AG04449 (cell line): ENCODE measurements around the gene UBE2G1.

Source experiments
- CTCF ChIA-PET: fragments of 350-600 bp; formaldehyde crosslinking; extraction: SDS; loops from one replicate; lab custom pipeline; 2021; ENCODE audit warnings: antibody characterized with exemption; lab: Yijun Ruan, JAX
- POLR2A ChIA-PET: fragments of 400-600, 350-600 bp; formaldehyde crosslinking; extraction: SDS; loops from one replicate; lab custom pipeline; 2020; ENCODE audit warnings: antibody characterized with exemption, inconsistent platforms; lab: Yijun Ruan, JAX
- DNase-seq: peaks from one replicate; pipeline ENCODE4 v3.0.0-alpha.2; 2010; ENCODE audit warnings: low read depth, low spot score
- H3K4me3 ChIP-seq: 2 replicates; pipeline ENCODE4 v1.5.1; 2011; ENCODE audit warnings: low read depth, mild to moderate bottlenecking, control low read depth, low read length
- CTCF ChIP-seq: IDR thresholded peaks from one replicate; pipeline ENCODE4 v1.5.1; 2011; ENCODE audit warnings: mild to moderate bottlenecking, moderate library complexity, low read length, control low read depth, inconsistent platforms; ENCODE audit not compliant: insufficient read depth; ENCODE audit errors: missing control alignments

UBE2G1 gene

GRCh38 chr17:4241535-4241934 lies 124.9 kb downstream of the UBE2G1 start:
- no peak for DNase-seq
- TF ChIP-seq CTCF = no peak
- no peak overlapping the region for H3K4me3 ChIP-seq
- POLR2A ChIA-PET = no interaction called here
- CTCF ChIA-PET = interaction anchor here (1.2 to 6.6 kb wide), 5 partner anchors 8 to 26 kb away, joined by 3 to 41 read pairs (median 13); partner anchors contain the start of gene ANKFY1

- DNase-seq = no peak
- POLR2A ChIA-PET = no interaction called here
- TF ChIP-seq CTCF = no peak
- CTCF ChIA-PET = interaction anchor here (0.9 to 2.2 kb wide), 7 partner anchors 11 to 106 kb away, joined by 3 to 9 read pairs (median 3); no protein-coding TSS in a partner anchor
- H3K4me3 ChIP-seq = no peak overlapping the region
Measured at GRCh38 chr17:4236456-4236855, 130.0 kb downstream of the UBE2G1 start.

GRCh38 chr17:4235372-4236279 lies 130.8 kb downstream of the UBE2G1 start:
- CTCF ChIA-PET = interaction anchor here (0.9 to 2.2 kb wide), 9 partner anchors 11 to 107 kb away, joined by 3 to 9 read pairs (median 4); no protein-coding TSS in a partner anchor
- no peak for TF ChIP-seq CTCF
- POLR2A ChIA-PET = no interaction called here

GRCh38 chr17:4234401-4234800 lies 132.1 kb downstream of the UBE2G1 start:
- POLR2A ChIA-PET = no interaction called here
- TF ChIP-seq CTCF = no peak
- DNase-seq = no peak
- CTCF ChIA-PET = interaction anchor here (1.6 to 2.2 kb wide), 4 partner anchors 11 to 19 kb away, joined by 5 to 9 read pairs (median 8); no protein-coding TSS in a partner anchor
- H3K4me3 ChIP-seq = no peak overlapping the region

More at GRCh38 chr17:4235372-4236279, 130.8 kb downstream of the UBE2G1 start:
- no peak overlapping the region for H3K4me3 ChIP-seq
- DNase-seq = no peak

GRCh38 chr17:4233668-4234258 lies 132.7 kb downstream of the UBE2G1 start:
- no peak for TF ChIP-seq CTCF
- ChIA-PET CTCF (interaction anchor here (1.0 to 2.2 kb wide), 5 partner anchors 11 to 30 kb away, joined by 3 to 18 read pairs (median 7); partner anchors contain the start of gene ANKFY1), POLR2A (no interaction called here)
- no peak for DNase-seq
- no peak overlapping the region for H3K4me3 ChIP-seq
